ENCODE results near the gene KLHDC10.
"Not testable (repeated sequence)": the region's sequence is repeated elsewhere in the genome, so short reads cannot be mapped to it uniquely, and the experiment has no call there.

Gene KLHDC10

DNA sequence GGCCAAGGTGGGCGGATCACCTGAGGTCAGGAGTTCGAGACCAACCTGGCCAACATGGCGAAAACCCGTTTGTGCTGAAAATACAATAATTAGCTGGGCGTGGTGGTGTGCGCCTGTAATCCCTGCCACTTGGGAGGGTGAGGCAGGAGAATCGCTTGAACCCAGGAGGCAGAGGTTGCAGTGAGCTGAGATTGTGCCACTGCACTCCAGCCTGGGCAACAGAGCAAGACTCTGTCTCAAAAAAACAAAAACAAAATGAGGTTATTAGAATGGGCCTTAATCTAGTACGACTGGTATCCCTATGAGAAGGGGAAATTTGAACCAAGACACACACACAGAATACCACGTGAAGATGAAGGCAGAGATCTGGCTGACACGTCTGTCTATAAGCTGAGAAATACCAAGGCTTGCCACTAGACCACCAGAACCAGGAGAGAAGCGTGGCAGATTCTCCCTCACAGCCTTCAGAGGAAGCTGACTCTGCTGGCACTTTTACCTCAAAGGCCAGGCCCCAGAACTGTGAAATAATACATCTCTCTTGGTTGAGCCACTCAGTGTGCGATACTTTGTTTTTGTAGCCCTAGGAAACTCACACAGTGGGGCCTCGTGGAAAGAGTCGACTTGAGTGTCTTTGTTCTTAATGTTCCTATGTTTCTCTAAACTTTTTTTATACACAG is 75.2 kb downstream of the KLHDC10 start:
- DNase-seq (ENCODE audit: low read depth): no peak
- TF ChIP-seq, protein P1, sequence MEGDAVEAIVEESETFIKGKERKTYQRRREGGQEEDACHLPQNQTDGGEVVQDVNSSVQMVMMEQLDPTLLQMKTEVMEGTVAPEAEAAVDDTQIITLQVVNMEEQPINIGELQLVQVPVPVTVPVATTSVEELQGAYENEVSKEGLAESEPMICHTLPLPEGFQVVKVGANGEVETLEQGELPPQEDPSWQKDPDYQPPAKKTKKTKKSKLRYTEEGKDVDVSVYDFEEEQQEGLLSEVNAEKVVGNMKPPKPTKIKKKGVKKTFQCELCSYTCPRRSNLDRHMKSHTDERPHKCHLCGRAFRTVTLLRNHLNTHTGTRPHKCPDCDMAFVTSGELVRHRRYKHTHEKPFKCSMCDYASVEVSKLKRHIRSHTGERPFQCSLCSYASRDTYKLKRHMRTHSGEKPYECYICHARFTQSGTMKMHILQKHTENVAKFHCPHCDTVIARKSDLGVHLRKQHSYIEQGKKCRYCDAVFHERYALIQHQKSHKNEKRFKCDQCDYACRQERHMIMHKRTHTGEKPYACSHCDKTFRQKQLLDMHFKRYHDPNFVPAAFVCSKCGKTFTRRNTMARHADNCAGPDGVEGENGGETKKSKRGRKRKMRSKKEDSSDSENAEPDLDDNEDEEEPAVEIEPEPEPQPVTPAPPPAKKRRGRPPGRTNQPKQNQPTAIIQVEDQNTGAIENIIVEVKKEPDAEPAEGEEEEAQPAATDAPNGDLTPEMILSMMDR (IDR thresholded peaks at IDR 0.05; ENCODE audit: control insufficient read depth, insufficient read depth, low read depth, low read length, missing control alignments): no peak
- no peak overlapping the region for H3K4me3 ChIP-seq (ENCODE audit: control insufficient read depth, low read depth, low read length)

GRCh38 chr7:130146142-130146541 is 75.8 kb downstream of the KLHDC10 start:
- DNase-seq (ENCODE audit: low read depth); H3K4me3 ChIP-seq (ENCODE audit: control insufficient read depth, low read depth, low read length): not testable (repeated sequence)

DNA sequence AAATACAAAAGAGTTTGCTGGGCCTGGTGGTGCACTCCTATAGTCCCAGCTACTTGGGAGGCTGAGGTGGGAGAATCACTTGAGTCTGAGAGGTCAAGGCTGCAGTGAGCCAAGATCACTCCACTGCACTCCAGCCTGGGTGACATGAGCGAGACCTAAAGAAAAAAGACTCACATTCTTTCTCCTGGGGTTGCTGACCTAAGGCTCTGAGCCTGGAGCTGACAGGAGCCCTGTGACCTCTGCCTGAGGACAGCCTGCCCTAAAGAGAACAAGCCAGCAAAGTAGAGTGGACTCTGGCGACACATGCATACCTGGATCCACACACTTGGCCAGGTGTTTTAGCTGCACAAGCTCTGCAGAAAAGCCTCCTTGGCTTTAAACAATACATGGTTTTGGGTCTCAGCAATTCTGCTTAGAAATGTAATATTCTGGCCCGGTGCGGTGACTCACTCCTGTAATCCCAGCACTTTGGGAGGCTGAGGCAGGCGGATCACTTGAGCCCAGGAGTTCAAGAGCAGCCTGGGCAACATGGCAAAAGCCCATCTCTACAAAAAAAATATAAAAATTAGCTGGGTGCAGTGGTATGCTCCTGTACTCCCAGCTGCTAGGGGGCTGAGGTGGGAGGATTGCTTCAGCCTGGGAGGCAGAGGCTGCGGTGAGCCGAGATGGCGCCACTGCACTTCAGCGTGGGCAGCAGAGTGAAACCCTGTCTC is 76.5 kb downstream of the KLHDC10 start:
- no peak overlapping the region for H3K4me3 ChIP-seq (ENCODE audit: control insufficient read depth, low read depth, low read length)
- no peak for DNase-seq (ENCODE audit: low read depth)
- TF ChIP-seq, protein P1 (IDR thresholded peaks at IDR 0.05; ENCODE audit: control insufficient read depth, insufficient read depth, low read depth, low read length, missing control alignments): no peak

DNA sequence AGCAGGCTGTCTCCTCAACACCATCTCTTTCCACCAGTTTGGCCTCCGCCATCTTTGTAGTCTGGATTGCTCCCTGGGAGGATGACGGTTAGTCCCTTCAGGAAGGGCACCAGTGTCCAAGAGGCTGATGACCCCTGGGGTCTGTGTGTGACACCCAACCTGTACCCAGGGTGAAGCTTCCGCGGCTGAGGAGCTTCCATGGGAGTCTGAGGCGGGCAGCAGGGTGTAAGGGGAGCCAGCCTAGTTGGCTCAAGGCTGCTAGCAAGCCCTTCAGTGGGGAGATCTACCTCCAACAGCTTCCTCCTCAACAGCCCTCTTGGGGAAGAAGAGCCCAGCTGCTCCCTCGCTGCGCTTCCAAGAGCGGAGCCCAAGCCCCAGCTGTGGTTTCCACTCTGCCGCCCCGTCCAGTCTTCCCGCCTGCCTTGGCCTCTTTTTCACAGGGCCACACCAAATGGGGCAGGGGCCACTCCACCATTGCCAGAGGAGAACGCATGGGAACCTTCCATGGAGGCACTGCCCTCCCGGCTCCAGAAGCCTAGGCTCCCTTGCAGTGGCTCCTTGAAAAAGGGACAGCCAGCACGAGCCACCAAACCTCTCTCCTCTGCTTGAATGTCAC is 77.5 kb downstream of the KLHDC10 start:
- no peak for DNase-seq (ENCODE audit: low read depth)
- TF ChIP-seq, protein P1 (IDR thresholded peaks at IDR 0.05; ENCODE audit: control insufficient read depth, insufficient read depth, low read depth, low read length, missing control alignments): no peak
- no peak overlapping the region for H3K4me3 ChIP-seq (ENCODE audit: control insufficient read depth, low read depth, low read length)

DNA sequence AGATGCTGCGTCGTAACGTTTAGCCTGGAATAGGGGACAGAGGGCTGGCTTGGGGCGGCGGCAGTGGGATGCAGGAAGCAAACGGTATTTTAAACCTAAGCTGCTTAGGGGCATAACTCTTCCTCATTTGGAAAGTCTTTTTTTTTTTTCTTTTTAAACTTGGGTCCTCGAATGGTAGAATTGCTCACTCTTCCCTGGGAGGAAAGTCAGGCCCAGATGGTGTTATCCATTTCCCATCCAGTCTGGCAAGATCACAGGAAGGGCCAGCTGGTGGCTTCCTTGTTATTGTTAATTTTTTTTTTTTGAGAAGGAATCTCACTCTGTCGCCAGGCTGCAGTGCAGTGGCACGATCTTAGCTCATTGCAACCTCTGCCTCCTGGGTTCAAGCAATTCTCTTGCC is 78.2 kb downstream of the KLHDC10 start:
- DNase-seq (ENCODE audit: low read depth): no peak
- TF ChIP-seq, protein P1 (IDR thresholded peaks at IDR 0.05; ENCODE audit: control insufficient read depth, insufficient read depth, low read depth, low read length, missing control alignments): no peak
- no peak overlapping the region for H3K4me3 ChIP-seq (ENCODE audit: control insufficient read depth, low read depth, low read length)

DNA sequence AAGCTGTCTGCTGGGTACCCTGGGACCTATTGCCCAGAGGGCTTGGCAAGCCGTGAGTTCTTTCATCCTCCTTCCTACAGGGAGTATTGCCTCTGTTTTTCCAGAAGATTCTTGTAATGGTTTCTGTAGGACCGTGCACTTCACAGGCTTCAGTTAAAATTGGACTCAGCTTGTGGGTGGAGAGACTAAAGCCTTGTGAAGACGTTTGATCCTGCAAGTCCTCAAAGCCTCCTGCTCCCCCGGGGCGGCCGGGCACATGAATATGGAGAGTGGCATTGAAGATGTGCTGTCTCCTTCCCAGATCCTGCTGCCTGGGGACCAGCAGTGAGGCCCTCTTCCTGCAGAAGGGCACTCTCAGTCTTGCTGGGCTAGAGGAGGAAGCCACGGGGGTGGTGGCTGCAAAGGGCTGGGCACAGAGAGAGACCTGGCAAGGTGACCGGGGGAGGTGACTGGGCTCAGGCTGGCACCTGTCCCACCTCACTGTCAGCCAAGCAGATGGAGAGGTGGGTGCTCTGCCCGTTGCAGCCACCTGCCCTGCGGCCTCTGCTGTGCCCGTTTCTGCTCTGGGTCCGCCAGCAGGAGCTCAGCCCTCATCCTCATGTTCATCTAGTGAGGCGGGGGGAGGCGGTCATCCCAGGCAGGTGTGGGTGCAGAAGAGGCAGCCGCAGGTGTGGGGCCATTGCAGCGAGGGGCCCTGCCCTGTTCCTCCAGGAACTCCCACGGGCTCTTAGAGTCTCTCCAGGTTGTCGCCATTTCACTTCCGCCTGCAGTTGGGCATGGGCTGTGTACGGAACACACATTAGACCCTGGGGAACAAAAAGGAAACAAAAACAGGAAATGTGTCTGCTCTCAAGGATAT is 79.2 kb downstream of the KLHDC10 start:
- no peak for DNase-seq (ENCODE audit: low read depth)
- TF ChIP-seq, protein P1 (IDR thresholded peaks at IDR 0.05; ENCODE audit: control insufficient read depth, insufficient read depth, low read depth, low read length, missing control alignments): no peak
- no peak overlapping the region for H3K4me3 ChIP-seq (ENCODE audit: control insufficient read depth, low read depth, low read length)

Data from AG09309 (cell line).